ENCODE measurements around the gene ZNF219.
A peak's percentile ranks its signal among the peaks of the same experiment; 100 is the strongest.

Gene ZNF219

DNA sequence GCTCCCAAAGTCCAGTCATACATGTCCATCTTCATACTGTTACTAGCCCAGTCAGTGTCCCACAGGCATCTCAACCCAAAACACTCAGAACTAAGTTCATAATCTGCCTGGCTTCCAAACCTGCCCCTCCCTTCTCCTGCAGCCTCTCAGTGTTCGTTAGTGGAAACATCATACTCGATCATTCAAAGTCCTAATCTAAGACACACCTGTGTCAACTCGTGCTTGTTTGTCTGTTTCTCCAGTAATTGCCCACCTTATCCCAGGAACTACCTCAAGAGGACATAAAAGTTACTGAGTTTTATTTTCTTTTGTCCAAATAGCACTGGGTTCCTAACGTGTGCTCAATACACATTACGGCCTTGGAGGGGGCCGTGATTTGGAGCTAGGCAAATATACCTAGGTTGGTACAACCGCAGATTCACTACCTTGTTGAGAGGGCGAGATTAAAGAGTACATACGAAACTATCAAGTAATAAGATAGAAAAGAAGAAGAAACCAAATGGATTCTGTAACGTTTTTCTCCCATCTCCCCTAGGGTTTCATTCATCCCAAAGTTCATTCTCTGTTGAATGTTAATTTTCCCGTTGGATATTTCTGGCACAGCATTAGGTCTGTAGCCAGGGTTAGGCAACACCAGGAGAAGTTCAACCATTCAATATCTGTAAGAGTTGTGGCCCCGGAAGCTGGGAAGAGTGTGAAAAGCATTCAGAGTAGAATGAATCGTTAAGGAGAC is 37.7 kb downstream of the ZNF219 start:
- H2BK120ac ChIP-seq (ENCODE audit: insufficient read depth, low read length, poor library complexity): no peak overlapping the region
- H3K36me3 ChIP-seq (ENCODE audit: control insufficient read depth in 1 of 2, insufficient read depth in 2 of 2, low read length in 2 of 2): no peaks in the 10 kb centered on the region
- no peak for DNase-seq
- H3K27ac ChIP-seq (ENCODE audit: low read depth, low read length): no peak overlapping the region
- no peak overlapping the region for H4K91ac ChIP-seq (ENCODE audit: low read depth, low read length)
- H3K79me1 ChIP-seq (ENCODE audit: low read length): no peaks in the 10 kb centered on the region
- H3K27me3 ChIP-seq (ENCODE audit: insufficient read depth, low read length): no peaks in the 10 kb centered on the region
- H3K9ac ChIP-seq (ENCODE audit: low read length): no peak overlapping the region
- no CpG with 5 or more reads among the region's 13 CpGs for WGBS (ENCODE audit: extremely low coverage, insufficient coverage, insufficient read length)
- H3K4ac ChIP-seq (ENCODE audit: low read depth, low read length): no peak overlapping the region
- no peaks in the 10 kb centered on the region for H3K79me2 ChIP-seq (ENCODE audit: control insufficient read depth, insufficient read depth, low read length, poor library complexity)
- no peak overlapping the region for H4K12ac ChIP-seq (ENCODE audit: low read depth, low read length)
- no peak overlapping the region for H3K4me3 ChIP-seq (ENCODE audit: low read depth, low read length)
- no peak overlapping the region for H2BK12ac ChIP-seq (ENCODE audit: low read length)
- H2AK5ac ChIP-seq (ENCODE audit: low read length): no peak overlapping the region
- H3K4me2 ChIP-seq (ENCODE audit: low read length): no peak overlapping the region
- H3K4me1 ChIP-seq (ENCODE audit: control insufficient read depth in 1 of 2, insufficient read depth in 2 of 2, low read length in 2 of 2): peaks cover 2 to 3% of the 10 kb centered on the region in 2 experiments
- no peak overlapping the region for H2BK5ac ChIP-seq (ENCODE audit: low read depth, low read length, poor library complexity)
- H3K14ac ChIP-seq (ENCODE audit: low read length): no peak overlapping the region
- no peak overlapping the region for H3K23ac ChIP-seq (ENCODE audit: low read length)
- no peaks in the 10 kb centered on the region for H3K9me3 ChIP-seq (ENCODE audit: insufficient read depth, low read depth, low read length)
- H4K8ac ChIP-seq (ENCODE audit: low read depth, low read length): no peak overlapping the region
- no peak overlapping the region for H3K18ac ChIP-seq (ENCODE audit: low read length)
- no peak overlapping the region for H2AFZ ChIP-seq (ENCODE audit: insufficient read depth, low read length, poor library complexity)

DNA sequence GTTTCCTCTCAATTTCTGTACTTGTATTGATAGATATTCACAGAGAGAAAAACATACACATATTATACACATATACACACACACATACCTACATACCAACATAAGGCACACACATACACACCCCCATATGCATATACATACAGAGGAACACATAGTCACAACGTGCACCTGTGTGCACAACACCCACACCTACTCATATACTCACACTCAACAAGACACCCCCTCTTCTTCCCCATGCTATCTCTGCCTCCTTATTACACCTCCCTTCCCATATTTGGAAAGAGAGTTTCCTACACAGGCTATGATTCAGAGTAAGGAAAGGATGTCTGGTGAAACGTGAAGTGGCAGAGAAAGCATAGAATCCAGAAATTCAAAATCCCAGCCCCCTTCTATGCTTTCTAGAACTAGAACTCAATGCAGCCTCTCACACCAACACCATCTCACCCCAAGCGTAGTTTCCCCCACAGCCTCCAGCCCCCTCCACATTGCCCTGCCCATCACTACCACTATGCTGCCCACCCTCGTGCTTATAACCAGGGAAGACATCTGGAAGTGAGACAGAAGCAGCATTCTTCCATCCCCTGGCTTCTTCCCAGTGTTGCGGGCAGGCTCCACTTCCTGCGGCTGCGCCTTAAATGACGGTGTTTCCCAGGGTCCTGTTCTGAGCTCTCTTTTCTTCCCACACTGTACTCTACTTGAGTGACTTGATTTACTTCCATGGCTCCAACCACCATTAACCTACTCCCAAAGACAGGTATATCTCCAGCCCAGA is 38.4 kb downstream of the ZNF219 start:
- no peak overlapping the region for H3K9ac ChIP-seq (ENCODE audit: low read length)
- H2AFZ ChIP-seq (ENCODE audit: insufficient read depth, low read length, poor library complexity): no peak overlapping the region
- no peak overlapping the region for H2BK120ac ChIP-seq (ENCODE audit: insufficient read depth, low read length, poor library complexity)
- no peaks in the 10 kb centered on the region for H3K9me3 ChIP-seq (ENCODE audit: insufficient read depth, low read depth, low read length)
- H2BK5ac ChIP-seq (ENCODE audit: low read depth, low read length, poor library complexity): no peak overlapping the region
- H3K18ac ChIP-seq (ENCODE audit: low read length): no peak overlapping the region
- no peak overlapping the region for H3K23ac ChIP-seq (ENCODE audit: low read length)
- no peak overlapping the region for H4K12ac ChIP-seq (ENCODE audit: low read depth, low read length)
- no peak overlapping the region for H4K91ac ChIP-seq (ENCODE audit: low read depth, low read length)
- H3K4ac ChIP-seq (ENCODE audit: low read depth, low read length): no peak overlapping the region
- no peak overlapping the region for H3K4me2 ChIP-seq (ENCODE audit: low read length)
- no peak for DNase-seq
- H2AK5ac ChIP-seq (ENCODE audit: low read length): no peak overlapping the region
- no peaks in the 10 kb centered on the region for H3K27me3 ChIP-seq (ENCODE audit: insufficient read depth, low read length)
- no peak overlapping the region for H3K4me3 ChIP-seq (ENCODE audit: low read depth, low read length)
- H3K79me2 ChIP-seq (ENCODE audit: control insufficient read depth, insufficient read depth, low read length, poor library complexity): no peaks in the 10 kb centered on the region
- H3K27ac ChIP-seq (ENCODE audit: low read depth, low read length): no peak overlapping the region
- no peak overlapping the region for H4K8ac ChIP-seq (ENCODE audit: low read depth, low read length)
- H3K14ac ChIP-seq (ENCODE audit: low read length): no peak overlapping the region
- no peaks in the 10 kb centered on the region for H3K36me3 ChIP-seq (ENCODE audit: control insufficient read depth in 1 of 2, insufficient read depth in 2 of 2, low read length in 2 of 2)
- H3K79me1 ChIP-seq (ENCODE audit: low read length): no peaks in the 10 kb centered on the region
- no peak overlapping the region for H2BK12ac ChIP-seq (ENCODE audit: low read length)
- whole genome bisulfite sequencing (ENCODE audit: extremely low coverage, insufficient coverage, insufficient read length): no CpG with 5 or more reads among the region's 8 CpGs
- peaks cover 2 to 3% of the 10 kb centered on the region in 2 experiments for H3K4me1 ChIP-seq (ENCODE audit: control insufficient read depth in 1 of 2, insufficient read depth in 2 of 2, low read length in 2 of 2)

DNA sequence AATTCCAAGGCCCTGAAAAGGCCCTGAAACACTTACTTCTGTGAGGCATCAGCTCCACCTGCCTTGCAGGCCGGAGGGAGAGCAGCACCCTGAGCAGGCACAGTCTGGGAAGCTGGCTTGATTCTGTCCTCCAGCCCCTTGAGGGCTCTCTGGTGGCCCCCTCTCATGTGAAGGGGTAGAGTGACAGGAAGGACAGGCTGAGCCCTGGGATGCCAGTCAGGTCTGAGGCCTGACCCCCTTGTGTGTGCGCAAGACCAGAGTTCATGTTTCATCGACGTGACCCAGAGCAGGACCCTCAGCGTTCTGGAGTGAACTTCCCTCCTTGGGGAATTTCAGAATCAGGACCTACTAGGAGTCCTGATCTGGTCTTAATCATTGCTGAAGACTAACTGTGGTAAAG is 39.6 kb downstream of the ZNF219 start:
- no peak overlapping the region for H4K91ac ChIP-seq (ENCODE audit: low read depth, low read length)
- no peak overlapping the region for H3K4me2 ChIP-seq (ENCODE audit: low read length)
- no peak overlapping the region for H3K14ac ChIP-seq (ENCODE audit: low read length)
- no peak overlapping the region for H3K23ac ChIP-seq (ENCODE audit: low read length)
- H3K9ac ChIP-seq (ENCODE audit: low read length): no peak overlapping the region
- no peaks in the 10 kb centered on the region for H3K9me3 ChIP-seq (ENCODE audit: insufficient read depth, low read depth, low read length)
- H2BK12ac ChIP-seq (ENCODE audit: low read length): no peak overlapping the region
- peaks cover 2 to 3% of the 10 kb centered on the region in 2 experiments for H3K4me1 ChIP-seq (ENCODE audit: control insufficient read depth in 1 of 2, insufficient read depth in 2 of 2, low read length in 2 of 2)
- no peak overlapping the region for H3K4me3 ChIP-seq (ENCODE audit: low read depth, low read length)
- H4K12ac ChIP-seq (ENCODE audit: low read depth, low read length): no peak overlapping the region
- H2AFZ ChIP-seq (ENCODE audit: insufficient read depth, low read length, poor library complexity): no peak overlapping the region
- H3K18ac ChIP-seq (ENCODE audit: low read length): no peak overlapping the region
- no CpG with 5 or more reads among the region's 5 CpGs for WGBS (ENCODE audit: extremely low coverage, insufficient coverage, insufficient read length)
- H2BK120ac ChIP-seq (ENCODE audit: insufficient read depth, low read length, poor library complexity): no peak overlapping the region
- H3K27ac ChIP-seq (ENCODE audit: low read depth, low read length): no peak overlapping the region
- no peak for DNase-seq
- no peak overlapping the region for H2AK5ac ChIP-seq (ENCODE audit: low read length)
- H2BK5ac ChIP-seq (ENCODE audit: low read depth, low read length, poor library complexity): no peak overlapping the region
- H3K4ac ChIP-seq (ENCODE audit: low read depth, low read length): no peak overlapping the region
- no peaks in the 10 kb centered on the region for H3K79me2 ChIP-seq (ENCODE audit: control insufficient read depth, insufficient read depth, low read length, poor library complexity)
- no peaks in the 10 kb centered on the region for H3K79me1 ChIP-seq (ENCODE audit: low read length)
- no peak overlapping the region for H4K8ac ChIP-seq (ENCODE audit: low read depth, low read length)
- H3K27me3 ChIP-seq (ENCODE audit: insufficient read depth, low read length): no peaks in the 10 kb centered on the region
- H3K36me3 ChIP-seq (ENCODE audit: control insufficient read depth in 1 of 2, insufficient read depth in 2 of 2, low read length in 2 of 2): no peaks in the 10 kb centered on the region

DNA sequence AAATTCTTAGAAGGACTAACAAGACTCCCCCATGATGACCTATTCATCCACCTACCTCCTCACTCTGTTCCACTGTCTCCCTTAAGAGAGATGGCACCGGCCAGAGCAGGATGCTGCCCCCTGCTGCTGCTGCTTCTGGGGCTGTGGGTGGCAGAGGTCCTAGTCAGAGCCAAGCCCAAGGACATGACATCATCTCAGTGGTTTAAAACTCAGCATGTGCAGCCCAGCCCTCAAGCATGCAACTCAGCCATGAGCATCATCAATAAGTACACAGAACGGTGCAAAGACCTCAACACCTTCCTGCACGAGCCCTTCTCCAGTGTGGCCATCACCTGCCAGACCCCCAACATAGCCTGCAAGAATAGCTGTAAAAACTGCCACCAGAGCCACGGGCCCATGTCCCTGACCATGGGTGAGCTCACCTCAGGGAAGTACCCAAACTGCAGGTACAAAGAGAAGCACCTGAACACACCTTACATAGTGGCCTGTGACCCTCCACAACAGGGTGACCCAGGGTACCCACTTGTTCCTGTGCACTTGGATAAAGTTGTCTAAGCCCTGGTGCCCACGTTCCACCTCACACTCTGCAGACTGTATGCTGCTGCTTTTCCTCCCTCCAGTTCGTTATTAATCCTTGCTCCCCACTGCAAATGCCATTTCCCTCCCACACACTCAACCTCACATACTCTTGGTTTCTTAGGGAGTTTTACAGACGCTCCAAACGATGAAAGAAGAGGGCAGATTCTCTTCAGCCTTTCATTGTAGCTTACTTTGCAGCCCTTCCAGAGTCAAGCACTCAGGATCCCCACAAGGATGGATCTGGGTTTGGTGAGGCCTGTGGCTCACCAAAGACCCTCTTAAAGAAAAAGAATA is 40.4 kb downstream of the ZNF219 start, which contains the start of gene RNASE8:
Gene RNASE8 (plus strand): TSS at position 20 of the 873 bp plus-strand sequence. CDS start 71 bp downstream, at position 91.
- Histone ChIP-seq H3K36me3 (ENCODE audit: control insufficient read depth in 1 of 2, insufficient read depth in 2 of 2, low read length in 2 of 2) (no peaks in the 10 kb centered on the region), H3K23ac (ENCODE audit: low read length) (no peak within 1 kb of the TSS), H3K4ac (ENCODE audit: low read depth, low read length) (no peak within 1 kb of the TSS), H3K79me1 (ENCODE audit: low read length) (no peaks in the 10 kb centered on the region), H2AK5ac (ENCODE audit: low read length) (no peak within 1 kb of the TSS), H4K8ac (ENCODE audit: low read depth, low read length) (no peak within 1 kb of the TSS), H2BK120ac (ENCODE audit: insufficient read depth, low read length, poor library complexity) (no peak within 1 kb of the TSS), H3K4me2 (ENCODE audit: low read length) (no peak within 1 kb of the TSS), H3K9me3 (ENCODE audit: insufficient read depth, low read depth, low read length) (no peaks in the 10 kb centered on the region), H3K4me1 (ENCODE audit: control insufficient read depth in 1 of 2, insufficient read depth in 2 of 2, low read length in 2 of 2) (peaks cover 2 to 3% of the 10 kb centered on the region in 2 experiments), H3K18ac (ENCODE audit: low read length) (no peak within 1 kb of the TSS), H3K27me3 (ENCODE audit: insufficient read depth, low read length) (no peaks in the 10 kb centered on the region), H3K27ac (ENCODE audit: low read depth, low read length) (no peak within 1 kb of the TSS), H4K12ac (ENCODE audit: low read depth, low read length) (no peak within 1 kb of the TSS), H4K91ac (ENCODE audit: low read depth, low read length) (no peak within 1 kb of the TSS), H3K14ac (ENCODE audit: low read length) (no peak within 1 kb of the TSS), H3K9ac (ENCODE audit: low read length) (no peak within 1 kb of the TSS), H2BK12ac (ENCODE audit: low read length) (no peak within 1 kb of the TSS), H2AFZ (ENCODE audit: insufficient read depth, low read length, poor library complexity) (no peak within 1 kb of the TSS), H3K79me2 (ENCODE audit: control insufficient read depth, insufficient read depth, low read length, poor library complexity) (no peaks in the 10 kb centered on the region), H3K4me3 (ENCODE audit: low read depth, low read length) (peak within 1 kb of the TSS; percentile 9), H2BK5ac (ENCODE audit: low read depth, low read length, poor library complexity) (no peak within 1 kb of the TSS)
- WGBS (ENCODE audit: extremely low coverage, insufficient coverage, insufficient read length): no CpG with 5 or more reads among the region's 8 CpGs
- DNase-seq: no peak

Measured in trophoblast cell (in vitro differentiated cells and primary cell).